Stimulated activated effector memory CD8-positive, alpha-beta T cell treated with anti-CD3 and anti-CD28 coated beads, Interleukin-12 subunit alpha, Interleukin-12 subunit beta, amount 100 ng/mL, for 72 hours (primary cell): ENCODE measurements around the gene SYNRG.

ENCODE experiments used
- ATAC-seq: fragments of 150-1000 bp; cut with Tn5 transposase; 2 replicates; pipeline ENCODE4 v1.10.0; 2021
- DNase-seq, 2 donors: peaks; one replicate each; pipeline ENCODE4 v3.0.0; 2021 to 2022; ENCODE audit warnings: low spot score in 2 of 2
- H3K27ac Mint-ChIP-seq: one replicate; pipeline ENCODE4 v1.8.0; 2022; ENCODE audit warnings: mild to moderate bottlenecking, mixed read lengths
- H3K36me3 Mint-ChIP-seq: one replicate; pipeline ENCODE4 v1.8.0; 2022; ENCODE audit warnings: mild to moderate bottlenecking, mixed read lengths
- H3K4me1 Mint-ChIP-seq: one replicate; pipeline ENCODE4 v1.8.0; 2022; ENCODE audit warnings: mixed read lengths
- H3K4me3 Mint-ChIP-seq: one replicate; pipeline ENCODE4 v1.8.0; 2022; ENCODE audit warnings: mild to moderate bottlenecking, mixed read lengths
- H3K9me3 Mint-ChIP-seq: one replicate; pipeline ENCODE4 v1.8.0; 2022; ENCODE audit warnings: mixed read lengths

The SYNRG gene

DNA sequence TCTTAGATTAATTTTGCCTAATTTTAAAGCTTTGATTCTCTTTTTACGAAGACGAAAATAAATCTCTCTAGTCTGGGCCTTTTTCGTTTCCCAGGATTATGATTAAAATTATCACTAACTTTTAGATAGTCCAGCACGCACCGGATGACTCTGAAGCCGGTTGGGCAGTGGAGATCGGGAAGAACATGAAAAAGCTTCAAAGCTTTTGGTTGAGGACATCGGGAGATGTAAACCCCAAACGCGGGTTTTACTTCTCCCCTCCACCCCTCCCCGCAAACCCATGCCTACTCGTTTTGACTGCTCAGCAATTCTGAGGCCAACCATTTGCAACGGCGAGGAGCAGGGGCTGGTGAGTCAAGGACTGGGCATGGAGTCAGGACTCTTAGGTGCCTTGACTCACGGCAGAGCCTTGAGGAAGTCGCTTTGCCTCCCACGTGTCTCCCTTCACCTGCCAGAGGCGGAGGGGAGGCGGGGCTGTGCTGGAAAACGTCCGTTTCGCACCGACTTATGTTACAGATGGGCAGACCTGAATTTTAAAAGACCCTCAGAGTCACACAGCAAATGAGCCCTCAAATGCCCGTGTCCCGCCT, 120.5 kb downstream of the SYNRG start:
- H3K4me3 Mint-ChIP-seq: peak overlapping the region; percentile 91
- no peaks in the 10 kb centered on the region for H3K36me3 Mint-ChIP-seq
- peak; percentile 72 for ATAC-seq

DNA sequence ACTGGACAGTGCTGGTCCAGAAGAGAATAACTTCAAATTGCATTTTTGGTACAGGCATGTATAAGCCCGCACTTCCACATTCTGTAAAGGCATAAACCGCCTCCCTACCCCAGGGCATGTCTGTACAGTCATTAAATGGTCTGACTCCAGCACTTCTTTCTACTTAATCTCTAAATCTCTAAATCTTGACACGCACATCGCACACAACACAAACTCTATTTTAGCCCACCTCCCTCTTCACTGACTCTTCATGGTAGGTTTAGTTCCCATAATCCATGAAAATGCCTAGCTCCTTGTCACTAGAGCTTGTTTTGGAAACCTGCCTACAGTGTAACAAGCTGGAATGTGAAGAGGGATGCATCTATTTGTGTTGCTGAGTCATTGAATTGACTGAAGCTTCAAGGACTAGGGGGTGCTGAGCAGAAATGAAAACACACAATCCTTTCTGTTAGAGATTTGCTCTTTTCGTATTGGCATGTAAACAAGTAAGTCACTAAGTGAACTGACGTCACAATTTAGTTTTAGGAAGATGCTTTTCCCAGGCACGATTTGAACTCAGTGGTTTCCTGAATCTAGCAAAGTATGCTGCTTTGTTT, 121.1 kb downstream of the SYNRG start:
- peak overlapping the region; percentile 91 for H3K4me3 Mint-ChIP-seq
- no peak for DNase-seq

More for the DNA sequence above, 120.5 kb downstream of the SYNRG start:
- peak in 1 of 2 donors; percentile 33 for DNase-seq
- no peaks in the 10 kb centered on the region for H3K9me3 Mint-ChIP-seq
- peak overlapping the region; percentile 94 for H3K27ac Mint-ChIP-seq
- H3K4me1 Mint-ChIP-seq: peaks cover 33% of the 10 kb centered on the region

DNA sequence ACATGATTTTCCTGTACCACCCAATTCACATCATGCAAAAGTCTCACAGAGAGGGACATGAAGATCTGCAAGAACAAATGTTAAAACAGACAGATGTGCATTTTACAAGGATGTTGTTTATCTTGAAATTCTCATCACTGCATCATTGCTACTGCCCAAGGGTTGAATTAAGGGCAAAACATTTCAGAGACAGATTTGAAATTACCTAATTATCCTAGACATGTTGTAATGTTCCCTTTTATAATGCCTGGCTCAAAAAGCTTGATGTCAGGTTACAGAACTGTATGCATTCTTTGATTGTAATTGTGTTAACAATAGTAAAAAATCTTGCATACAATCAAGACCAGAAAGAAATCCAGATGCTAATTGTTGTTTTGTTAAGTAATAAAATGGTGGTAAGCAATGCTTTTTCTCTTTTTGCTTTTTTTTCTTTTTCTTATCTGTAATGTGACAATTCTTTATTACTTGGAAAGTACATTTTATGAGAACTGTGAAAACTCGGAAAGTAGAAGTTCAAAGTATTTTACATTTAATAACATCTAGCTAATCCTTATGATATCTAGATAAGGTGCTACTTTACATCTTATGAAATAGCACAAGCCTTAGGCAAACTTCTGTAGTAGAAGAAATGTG, 123.2 kb downstream of the SYNRG start:
- no peaks in the 10 kb centered on the region for H3K9me3 Mint-ChIP-seq
- ATAC-seq: no peak
- H3K36me3 Mint-ChIP-seq: no peaks in the 10 kb centered on the region
- DNase-seq: no peak
- no peak overlapping the region for H3K4me3 Mint-ChIP-seq
- peaks cover 28% of the 10 kb centered on the region for H3K4me1 Mint-ChIP-seq
- H3K27ac Mint-ChIP-seq: no peak overlapping the region

More for the DNA sequence above, 121.1 kb downstream of the SYNRG start:
- H3K27ac Mint-ChIP-seq: peak overlapping the region; percentile 94
- peaks cover 33% of the 10 kb centered on the region for H3K4me1 Mint-ChIP-seq
- no peak for ATAC-seq
- H3K36me3 Mint-ChIP-seq: no peaks in the 10 kb centered on the region
- H3K9me3 Mint-ChIP-seq: no peaks in the 10 kb centered on the region

DNA sequence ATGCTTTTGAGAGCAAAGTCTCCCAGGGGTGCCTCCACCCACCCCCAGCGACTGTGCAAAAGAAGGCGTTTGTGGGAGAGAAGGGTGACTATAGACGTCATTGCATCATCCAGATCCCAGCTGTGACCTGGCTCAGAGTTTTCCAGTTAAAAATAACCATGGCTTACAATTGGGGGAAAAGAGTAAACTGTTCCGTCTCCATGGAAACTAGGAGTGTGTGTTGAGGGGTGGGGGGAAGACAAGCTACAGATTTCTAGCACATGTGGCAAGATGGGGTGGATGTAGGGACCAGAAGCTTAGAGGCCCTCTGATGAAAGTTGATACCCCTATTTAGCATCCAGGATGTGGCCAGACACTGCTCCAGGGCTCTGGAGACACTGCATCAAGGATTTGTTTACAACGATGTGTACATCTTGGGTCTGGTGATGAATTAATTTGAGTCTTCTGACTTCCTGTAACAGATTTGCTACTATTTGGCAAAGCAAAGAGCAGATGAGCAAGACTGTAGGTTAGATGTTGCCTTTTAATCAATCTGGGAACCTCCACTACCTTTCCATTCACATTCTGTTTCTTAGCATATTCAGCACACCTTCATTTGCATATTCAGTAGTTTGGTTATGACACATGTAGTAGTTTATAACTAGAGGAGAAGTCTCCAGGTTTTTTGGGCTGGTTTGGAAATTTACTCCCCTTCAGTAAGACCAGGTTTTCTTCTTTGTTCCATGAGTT, 125.7 kb downstream of the SYNRG start:
- Mint-ChIP-seq H3K9me3 (no peaks in the 10 kb centered on the region), H3K4me1 (peaks cover 8% of the 10 kb centered on the region), H3K36me3 (peaks cover 22% of the 10 kb centered on the region), H3K4me3 (no peak overlapping the region), H3K27ac (no peak overlapping the region)
- ATAC-seq: no peak
- DNase-seq: no peak

DNA sequence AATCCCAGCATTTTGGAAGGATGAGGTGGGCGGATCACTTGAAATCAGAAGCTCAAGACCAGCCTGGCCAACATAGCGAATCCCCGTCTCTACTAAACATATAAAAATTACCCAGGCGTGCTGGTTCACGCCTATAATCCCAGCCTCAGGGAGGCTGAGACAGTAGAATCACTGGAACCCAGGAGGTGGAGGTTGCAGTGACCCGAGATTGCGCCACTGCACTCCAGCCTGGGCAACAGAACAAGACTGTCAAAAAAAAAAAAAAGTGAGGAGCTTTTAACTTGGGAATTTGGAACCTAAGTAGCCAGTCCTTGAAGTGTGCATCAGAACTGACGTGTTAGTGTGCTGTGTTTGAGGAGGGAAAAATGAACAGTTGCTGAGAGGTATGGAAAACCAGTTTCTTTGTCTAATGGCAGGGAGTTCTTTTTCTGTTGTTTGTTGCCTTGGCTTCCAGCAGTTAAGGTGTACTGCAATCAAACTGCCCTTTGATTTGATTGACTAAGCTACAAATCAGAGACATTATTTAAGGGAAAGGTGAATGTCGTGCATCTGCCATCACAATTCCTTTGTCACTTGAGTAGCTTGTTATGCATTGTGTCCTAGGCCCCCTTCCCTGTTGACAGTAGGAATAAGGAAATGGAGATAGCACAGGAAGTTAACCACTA, 128.1 kb downstream of the SYNRG start:
- ATAC-seq: no peak
- no peaks in the 10 kb centered on the region for H3K4me1 Mint-ChIP-seq
- H3K27ac Mint-ChIP-seq: no peak overlapping the region
- H3K4me3 Mint-ChIP-seq: no peak overlapping the region
- H3K36me3 Mint-ChIP-seq: peaks cover 45% of the 10 kb centered on the region
- H3K9me3 Mint-ChIP-seq: no peaks in the 10 kb centered on the region
- DNase-seq: no peak

DNA sequence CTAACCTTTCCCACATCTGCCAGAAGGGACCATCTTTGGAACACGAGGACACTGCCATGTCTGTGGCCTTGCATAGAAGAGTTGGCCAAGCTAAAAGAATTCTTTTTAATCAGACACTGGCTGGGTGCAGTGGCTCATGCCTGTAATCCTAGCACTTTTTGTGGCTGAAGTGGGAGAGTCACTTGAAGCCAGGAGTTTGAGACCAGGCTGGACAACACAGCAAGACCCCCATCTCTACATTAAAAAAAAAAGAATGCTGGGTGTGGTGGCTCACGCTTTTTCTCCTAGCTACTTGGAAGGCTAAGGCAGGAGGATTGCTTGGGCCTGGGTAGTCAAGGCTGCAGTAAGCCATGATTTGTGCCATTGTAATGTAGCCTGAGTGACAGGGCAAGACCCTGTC, 128.8 kb downstream of the SYNRG start:
- H3K4me1 Mint-ChIP-seq: no peaks in the 10 kb centered on the region
- H3K4me3 Mint-ChIP-seq: no peak overlapping the region
- H3K9me3 Mint-ChIP-seq: no peaks in the 10 kb centered on the region
- no peak overlapping the region for H3K27ac Mint-ChIP-seq
- ATAC-seq (no peak), DNase-seq (no peak)
- H3K36me3 Mint-ChIP-seq: peaks cover 52% of the 10 kb centered on the region

DNA sequence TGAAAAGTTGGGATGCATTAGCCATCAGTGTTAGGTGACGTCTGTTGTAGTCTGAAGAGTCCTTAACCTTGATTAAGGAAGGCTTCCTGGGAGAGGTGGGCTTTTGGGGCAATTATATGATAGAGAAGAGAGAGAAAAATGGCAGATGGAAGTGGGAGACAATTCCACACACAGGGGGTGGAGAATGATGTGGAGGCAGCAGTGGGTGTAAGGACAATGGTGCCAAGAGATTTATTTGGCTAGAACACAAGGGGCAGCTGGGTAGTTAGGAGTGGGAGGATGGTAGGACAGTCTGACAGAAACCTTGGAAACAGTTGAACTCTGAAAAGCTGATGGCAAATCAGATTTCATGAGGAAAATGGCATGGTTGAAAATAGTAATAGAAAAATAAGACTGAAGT, 130.2 kb downstream of the SYNRG start:
- ATAC-seq (no peak), DNase-seq (no peak)
- peaks cover 66% of the 10 kb centered on the region for H3K36me3 Mint-ChIP-seq
- no peak overlapping the region for H3K27ac Mint-ChIP-seq
- H3K9me3 Mint-ChIP-seq: no peaks in the 10 kb centered on the region
- H3K4me1 Mint-ChIP-seq: no peaks in the 10 kb centered on the region
- no peak overlapping the region for H3K4me3 Mint-ChIP-seq

DNA sequence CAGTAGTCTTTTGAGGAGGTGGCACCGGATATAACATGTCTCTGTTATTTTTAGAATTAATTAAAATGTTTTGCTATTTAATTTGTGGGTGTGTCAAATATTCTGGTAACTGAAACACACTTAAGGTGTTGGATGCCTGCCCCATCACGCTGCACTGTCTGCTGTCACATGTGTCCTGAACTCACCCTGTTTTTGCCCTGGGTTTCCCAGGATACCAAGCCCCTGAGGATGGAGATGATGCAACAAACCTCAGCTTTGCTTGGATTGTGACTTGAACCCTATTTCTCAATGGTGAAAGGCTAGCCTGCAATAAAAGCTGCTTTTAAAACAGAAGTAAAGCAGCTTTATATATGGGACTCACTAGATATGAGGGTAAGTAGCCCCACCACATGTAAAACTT, 131.0 kb downstream of the SYNRG start:
- ATAC-seq (no peak), DNase-seq (no peak)
- Mint-ChIP-seq H3K9me3 (no peaks in the 10 kb centered on the region), H3K36me3 (peaks cover 75% of the 10 kb centered on the region), H3K4me3 (no peak overlapping the region), H3K27ac (no peak overlapping the region), H3K4me1 (no peaks in the 10 kb centered on the region)

DNA sequence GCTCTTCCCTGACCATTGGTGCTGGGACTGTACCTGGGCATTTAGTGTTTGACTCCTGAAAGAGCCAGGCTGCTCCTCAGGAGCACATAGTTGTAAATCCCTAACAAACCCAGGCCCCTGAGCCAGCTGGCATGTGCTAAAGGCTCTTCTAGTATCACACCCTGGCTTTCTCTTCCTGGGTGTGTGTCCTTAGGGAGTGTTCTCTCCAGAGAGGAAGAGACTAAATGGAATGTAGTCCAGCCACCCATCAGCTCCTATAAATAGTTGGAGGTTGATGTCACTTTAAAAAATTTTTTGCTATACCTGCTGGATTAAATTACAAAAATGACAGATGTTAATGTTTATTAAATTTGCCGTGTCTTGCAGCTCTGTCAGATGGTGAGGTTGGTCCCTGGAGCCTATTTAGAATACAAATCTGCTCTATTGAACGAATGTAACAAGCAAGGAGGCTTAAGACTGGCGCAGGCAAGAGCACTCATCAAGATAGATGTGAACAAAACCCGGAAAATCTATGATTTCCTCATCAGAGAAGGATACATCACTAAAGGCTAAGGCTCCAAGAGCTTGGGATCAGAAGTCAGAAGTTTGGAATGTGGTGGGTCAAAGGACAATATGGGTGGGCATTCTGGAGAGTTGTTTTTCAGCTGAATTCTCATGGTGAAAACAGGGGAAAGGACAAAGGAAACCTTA, 132.6 kb downstream of the SYNRG start:
- no peak overlapping the region for H3K4me3 Mint-ChIP-seq
- no peaks in the 10 kb centered on the region for H3K4me1 Mint-ChIP-seq
- peak overlapping the region; percentile 70 for H3K27ac Mint-ChIP-seq
- H3K9me3 Mint-ChIP-seq: no peaks in the 10 kb centered on the region
- no peak for DNase-seq
- peaks cover 91% of the 10 kb centered on the region for H3K36me3 Mint-ChIP-seq
- no peak for ATAC-seq

DNA sequence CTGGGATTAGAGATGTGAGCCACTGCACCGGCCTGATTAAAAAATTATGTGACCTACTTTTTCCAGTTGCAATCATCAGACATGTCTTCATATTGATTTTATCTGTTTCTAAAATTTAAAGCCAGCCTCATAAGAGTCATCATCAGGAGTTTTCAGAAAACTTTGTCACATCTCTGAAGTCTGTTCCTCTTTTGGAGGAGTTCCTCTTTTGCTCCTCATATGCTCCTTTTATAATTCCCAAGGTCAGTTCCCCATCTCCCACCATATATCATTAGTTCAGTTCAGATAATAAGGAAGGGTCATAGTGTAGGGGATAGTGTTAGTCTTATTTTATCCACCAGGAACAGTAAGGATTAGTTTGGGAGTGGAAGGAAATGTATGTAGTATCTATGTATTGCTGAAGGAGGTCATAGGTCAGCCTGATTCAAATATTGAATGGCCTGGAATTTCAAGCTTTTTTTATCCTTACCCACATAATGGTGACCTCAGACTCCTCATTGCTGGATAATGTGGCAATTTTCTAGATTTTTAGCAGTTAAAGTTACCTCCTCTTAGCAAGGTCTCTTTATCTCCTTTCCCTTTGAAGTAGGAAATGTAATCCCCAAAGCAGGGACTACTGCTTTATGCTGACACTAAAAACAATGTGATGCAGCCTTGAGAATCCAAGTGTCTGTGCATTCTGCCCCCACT, 133.3 kb downstream of the SYNRG start:
- H3K9me3 Mint-ChIP-seq: no peaks in the 10 kb centered on the region
- H3K36me3 Mint-ChIP-seq: peaks cover 97% of the 10 kb centered on the region
- no peak overlapping the region for H3K27ac Mint-ChIP-seq
- DNase-seq: no peak
- no peak overlapping the region for H3K4me3 Mint-ChIP-seq
- H3K4me1 Mint-ChIP-seq: no peaks in the 10 kb centered on the region
- ATAC-seq: no peak

DNA sequence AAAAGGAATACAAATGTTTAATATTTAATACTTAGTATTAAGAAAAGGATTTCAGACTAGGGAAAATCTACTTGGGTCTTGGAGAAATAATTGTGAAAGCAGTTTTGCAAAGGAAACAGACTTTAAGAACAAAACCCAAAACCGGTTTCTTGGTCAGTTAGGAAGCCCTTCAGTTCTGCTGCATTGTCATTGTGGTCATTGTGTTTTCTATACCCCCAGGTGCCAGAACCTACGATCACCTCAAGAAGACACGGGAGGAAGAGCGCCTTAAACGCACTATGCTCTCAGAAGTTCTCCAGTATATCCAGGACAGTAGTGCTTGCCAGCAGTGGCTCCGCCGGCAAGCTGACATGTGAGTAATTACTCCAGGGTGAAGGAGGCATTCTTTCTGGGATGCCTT, 139.0 kb downstream of the SYNRG start:
- H3K9me3 Mint-ChIP-seq: no peaks in the 10 kb centered on the region
- ATAC-seq (no peak), DNase-seq (no peak)
- peaks cover 100% of the 10 kb centered on the region for H3K36me3 Mint-ChIP-seq
- H3K4me3 Mint-ChIP-seq: no peak overlapping the region
- no peak overlapping the region for H3K27ac Mint-ChIP-seq
- no peaks in the 10 kb centered on the region for H3K4me1 Mint-ChIP-seq

DNA sequence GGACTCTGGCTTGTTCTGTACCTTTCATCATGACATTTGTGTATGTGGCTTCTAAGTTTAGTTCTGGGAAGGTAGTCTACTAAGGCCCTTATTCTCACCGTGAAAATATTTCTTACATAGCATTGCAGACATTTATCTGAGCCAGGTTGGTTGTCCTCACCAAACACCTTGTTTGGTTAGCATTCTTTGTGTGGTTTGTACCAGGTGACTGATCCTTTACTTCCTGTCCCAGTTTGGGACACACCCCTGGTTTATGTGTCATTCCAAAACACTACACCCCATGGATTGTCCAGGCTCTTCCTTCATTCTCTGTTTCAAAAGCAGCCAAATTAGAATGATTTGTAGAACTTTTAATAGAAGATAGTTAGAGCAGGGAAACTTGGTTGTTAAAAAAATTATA, 142.7 kb downstream of the SYNRG start:
- ATAC-seq: no peak
- Mint-ChIP-seq H3K9me3 (no peaks in the 10 kb centered on the region), H3K36me3 (peaks cover 96% of the 10 kb centered on the region), H3K4me1 (peaks cover 3% of the 10 kb centered on the region), H3K4me3 (no peak overlapping the region), H3K27ac (peak overlapping the region; percentile 69)
- no peak for DNase-seq

DNA sequence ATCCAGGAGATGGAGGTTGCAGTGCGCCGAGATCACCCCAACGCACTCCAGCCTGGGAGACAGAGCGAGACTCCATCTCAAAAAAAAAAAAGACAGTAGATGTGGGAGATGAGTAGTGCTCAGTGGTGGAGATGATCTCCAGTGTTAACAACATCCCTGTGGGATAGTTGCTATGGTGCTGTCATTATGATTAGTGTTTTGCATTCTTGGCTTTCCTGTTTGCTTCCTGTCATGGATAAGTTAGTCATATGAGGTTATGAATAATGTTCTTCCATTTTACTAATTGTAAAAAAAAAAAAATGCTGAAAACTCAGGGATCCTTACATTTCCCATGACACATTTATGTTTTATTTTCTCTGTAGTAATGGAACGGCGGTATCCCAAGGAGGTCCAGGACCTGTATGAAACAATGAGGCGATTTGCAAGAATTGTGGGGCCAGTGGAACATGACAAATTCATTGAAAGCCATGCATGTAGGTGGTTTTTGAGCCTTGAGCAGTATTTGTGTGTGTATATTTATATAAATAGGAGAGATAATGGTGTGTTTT, 144.1 kb downstream of the SYNRG start:
- ATAC-seq: peak; percentile 39
- no peak for DNase-seq
- Mint-ChIP-seq H3K27ac (peak overlapping the region; percentile 54), H3K4me3 (no peak overlapping the region), H3K36me3 (peaks cover 95% of the 10 kb centered on the region), H3K9me3 (no peaks in the 10 kb centered on the region), H3K4me1 (peaks cover 4% of the 10 kb centered on the region)
